SK-N-SH treated with all-trans-retinoic acid at 6 μM for 48 hours (cell line): ENCODE measurements around the gene MCAT.
"Not testable (repeated sequence)": the region's sequence is repeated elsewhere in the genome, so short reads cannot be mapped to it uniquely, and the experiment has no call there.

ENCODE experiments used
- CSDC2 ChIP-seq: fragments of 250-450 bp; sonication (Bioruptor Pico); IDR thresholded peaks from 2 replicates; pipeline ENCODE4 v1.5.0; 2020; ENCODE audit warnings: mild to moderate bottlenecking, moderate library complexity
- PATZ1 ChIP-seq: fragments of 250-450 bp; sonication (Bioruptor Pico); IDR thresholded peaks from 2 replicates; pipeline ENCODE4 v1.8.0; 2020; ENCODE audit warnings: mild to moderate bottlenecking, moderate library complexity, borderline replicate concordance
- RARB ChIP-seq: fragments of 250-450 bp; sonication (Bioruptor Pico); IDR thresholded peaks from 2 replicates; pipeline ENCODE4 v1.8.0; 2021; ENCODE audit warnings: mild to moderate bottlenecking, moderate library complexity
- SNAI2 ChIP-seq: fragments of 250-450 bp; sonication (Bioruptor Pico); IDR thresholded peaks from 2 replicates; pipeline ENCODE4 v1.5.0; 2020; ENCODE audit warnings: mild to moderate bottlenecking, moderate library complexity
- TCF4 ChIP-seq: fragments of 250-450 bp; sonication (Bioruptor Pico); IDR thresholded peaks from 2 replicates; pipeline ENCODE4 v1.8.0; 2021; ENCODE audit warnings: mild to moderate bottlenecking, moderate library complexity, borderline replicate concordance
- TOX ChIP-seq: fragments of 250-450 bp; sonication (Bioruptor Pico); IDR thresholded peaks from 2 replicates; pipeline ENCODE4 v1.8.0; 2021; ENCODE audit warnings: mild to moderate bottlenecking, moderate library complexity, borderline replicate concordance
- ZFP3 ChIP-seq: fragments of 250-450 bp; sonication (Bioruptor Pico); IDR thresholded peaks from 2 replicates; pipeline ENCODE4 v1.5.0; 2020; ENCODE audit warnings: mild to moderate bottlenecking, moderate library complexity
- ZFP30 ChIP-seq: fragments of 450-650 bp; formaldehyde crosslinking; IDR thresholded peaks from 2 replicates; pipeline ENCODE4 v1.5.0; 2022; ENCODE audit warnings: mild to moderate bottlenecking, moderate library complexity
- TF ChIP-seq, protein P1 (sequence below): fragments of 250-450 bp; sonication (Bioruptor Pico); IDR thresholded peaks from 2 replicates; pipeline ENCODE4 v1.5.1; 2020; ENCODE audit warnings: low read depth, mild to moderate bottlenecking, moderate library complexity

DNA sequence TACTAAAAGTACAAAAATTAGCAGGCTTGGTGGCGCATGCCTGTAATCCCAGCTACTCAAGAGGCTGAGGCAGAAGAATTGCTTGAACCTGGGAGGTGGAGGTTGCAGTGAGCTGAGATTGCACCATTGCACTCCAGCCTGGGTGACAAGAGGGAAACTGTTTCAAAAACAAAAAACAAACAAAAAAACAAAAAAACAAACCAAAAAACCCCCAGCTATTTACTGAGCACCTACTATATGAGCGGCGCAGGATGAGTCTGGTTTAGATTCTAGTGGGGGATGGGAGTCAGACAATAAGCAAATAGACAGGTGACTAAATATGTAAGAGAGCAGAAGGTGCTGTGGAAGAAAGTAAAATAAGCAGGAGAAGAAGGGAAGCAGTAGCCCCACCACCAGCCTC lies 38.2 kb downstream of the MCAT start:
- not testable (repeated sequence) for TF ChIP-seq PATZ1 (CRISPR knock-in tag); CSDC2 (CRISPR knock-in tag); TOX (CRISPR knock-in tag); RARB (CRISPR knock-in tag); ZFP30 (CRISPR knock-in tag); TCF4 (CRISPR knock-in tag); SNAI2; ZFP3
- TF ChIP-seq, protein P1, sequence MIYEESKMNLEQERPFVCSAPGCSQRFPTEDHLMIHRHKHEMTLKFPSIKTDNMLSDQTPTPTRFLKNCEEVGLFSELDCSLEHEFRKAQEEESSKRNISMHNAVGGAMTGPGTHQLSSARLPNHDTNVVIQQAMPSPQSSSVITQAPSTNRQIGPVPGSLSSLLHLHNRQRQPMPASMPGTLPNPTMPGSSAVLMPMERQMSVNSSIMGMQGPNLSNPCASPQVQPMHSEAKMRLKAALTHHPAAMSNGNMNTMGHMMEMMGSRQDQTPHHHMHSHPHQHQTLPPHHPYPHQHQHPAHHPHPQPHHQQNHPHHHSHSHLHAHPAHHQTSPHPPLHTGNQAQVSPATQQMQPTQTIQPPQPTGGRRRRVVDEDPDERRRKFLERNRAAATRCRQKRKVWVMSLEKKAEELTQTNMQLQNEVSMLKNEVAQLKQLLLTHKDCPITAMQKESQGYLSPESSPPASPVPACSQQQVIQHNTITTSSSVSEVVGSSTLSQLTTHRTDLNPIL (CRISPR knock-in tag): not testable (repeated sequence)
